Tibial nerve (tissue), 3 donors: ENCODE measurements around the gene BEND5.

Experiments used
- CTCF ChIP-seq, 5 experiments: fragments of 200-600 bp in 3 of 5; fragments of 450-650 bp in 2 of 5; sonication (generic) in 3 of 5; IDR thresholded peaks; one replicate each; pipeline ENCODE4 v1.5.1; 2016 to 2019; ENCODE audit warnings: antibody characterized with exemption in 5 of 5, mild to moderate bottlenecking in 3 of 5, moderate library complexity in 2 of 5
- POLR2A ChIP-seq, 2 donors: fragments of 450-650 bp; IDR thresholded peaks; one replicate each; pipeline ENCODE4 v1.6.1; 2017; ENCODE audit warnings: antibody characterized with exemption in 2 of 2, mild to moderate bottlenecking in 2 of 2, moderate library complexity in 2 of 2

DNA sequence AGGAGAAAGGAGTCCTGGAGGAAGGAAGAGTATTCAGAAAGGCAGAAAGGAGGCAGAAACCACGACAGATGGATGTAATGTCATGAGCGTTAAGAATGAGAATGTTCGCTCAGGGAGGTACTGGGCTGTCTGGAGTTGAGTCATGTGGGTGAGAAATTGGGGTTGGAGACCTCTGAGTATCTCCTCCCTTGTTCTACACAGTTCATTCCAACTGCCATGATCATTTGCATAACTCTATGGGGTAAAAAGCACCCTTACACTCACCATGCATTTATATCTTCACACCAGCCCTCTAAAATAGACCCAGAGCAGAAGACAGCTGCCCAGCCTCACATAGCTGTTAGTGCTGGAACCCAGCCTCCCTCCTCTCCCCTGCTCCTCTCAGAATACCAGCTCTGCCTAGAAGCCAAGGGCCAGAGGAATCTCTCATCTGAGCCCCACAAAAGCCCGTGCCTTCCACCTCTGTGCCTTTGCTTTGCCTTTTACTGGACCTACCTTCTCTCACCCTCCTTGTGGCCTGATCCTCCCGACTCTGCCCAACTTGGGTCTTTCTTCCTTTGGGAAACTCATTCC is 85.2 kb downstream of the BEND5 start:
- TF ChIP-seq CTCF (IDR thresholded peaks at IDR 0.05) (no peak), POLR2A (IDR thresholded peaks at IDR 0.05) (no peak)
